ENCODE results near the gene HMGA1.

Gene HMGA1

DNA sequence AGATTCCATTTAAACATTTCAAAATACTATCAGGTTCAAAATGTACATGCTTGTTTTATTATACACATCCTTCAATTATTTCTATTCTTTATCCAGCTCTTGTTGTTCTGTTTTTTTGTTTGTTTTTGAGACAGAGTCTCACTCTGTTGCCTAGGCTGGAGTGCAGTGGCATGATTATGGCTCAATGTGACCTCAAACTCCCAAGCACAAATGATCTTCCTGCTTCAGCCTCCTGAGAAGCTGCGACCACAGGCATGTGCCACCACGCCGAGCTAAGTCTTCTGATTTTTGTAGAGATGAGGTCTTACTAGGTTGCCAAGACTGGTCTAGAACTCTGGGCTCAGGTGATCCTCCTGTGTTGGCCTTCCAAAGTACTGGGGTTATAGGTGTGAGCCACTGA, 56.3 kb downstream of the HMGA1 start:
- DNase-seq (ENCODE audit: low spot score) = no peak

DNA sequence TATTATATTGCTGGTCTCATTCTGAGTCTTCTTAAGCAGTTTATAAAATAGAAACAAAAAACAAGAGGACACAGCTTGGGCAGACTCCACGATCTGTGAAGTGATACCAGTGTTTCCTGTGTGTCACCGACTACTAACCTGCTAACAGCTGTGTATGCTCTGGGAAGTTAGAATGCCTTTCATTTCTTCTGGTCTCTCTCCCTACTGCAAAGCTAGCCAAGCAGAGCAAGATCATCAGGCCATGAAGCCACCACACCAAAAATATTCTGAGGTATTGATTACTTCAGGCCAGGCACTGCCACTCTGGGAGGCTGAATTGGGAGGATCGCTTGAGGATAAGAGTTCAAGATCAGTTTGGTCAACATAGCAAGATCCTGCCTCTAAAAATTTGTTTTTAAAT, 59.0 kb downstream of the HMGA1 start:
- no peak for DNase-seq (ENCODE audit: low spot score)

All from kidney capillary endothelial cell (primary cell).